ENCODE measurements around the gene TMEM181. TPM values are rescaled to one million over a fixed set of nuclear protein-coding genes. Genes with fewer than 3 reads are reported as not detected.

TMEM181 gene
- total RNA-seq, 2 donors from 2014 or later: 17.6 to 20.4 TPM

- Mint-ChIP-seq H3K27ac (peak overlapping the region; percentile 96), H3K4me3 (peak overlapping the region; percentile 95), H3K27me3 (no peaks in the 10 kb centered on the region), H3K36me3 (ENCODE audit: low read depth) (peaks cover 3% of the 10 kb centered on the region), H3K4me1 (peaks cover 39% of the 10 kb centered on the region)
- DNase-seq: no peak
- H3K9me3 ChIP-seq (ENCODE audit: control insufficient read depth, low read length, poor library complexity, severe bottlenecking): no peaks in the 10 kb centered on the region
- no peak for ATAC-seq
Measured at GRCh38 chr6:158560836-158561320, 987 bp downstream of the TMEM181 start.

- no peak for ATAC-seq
- H3K4me1 Mint-ChIP-seq: peaks cover 44% of the 10 kb centered on the region
- H3K9me3 ChIP-seq (ENCODE audit: control insufficient read depth, low read length, poor library complexity, severe bottlenecking): no peaks in the 10 kb centered on the region
- H3K36me3 Mint-ChIP-seq (ENCODE audit: low read depth): peaks cover 7% of the 10 kb centered on the region
- peak overlapping the region; percentile 96 for H3K27ac Mint-ChIP-seq
- H3K4me3 Mint-ChIP-seq: peak overlapping the region; percentile 95
- DNase-seq: no peak
- no peaks in the 10 kb centered on the region for H3K27me3 Mint-ChIP-seq
Measured at GRCh38 chr6:158561321-158561884, 1.5 kb downstream of the TMEM181 start.

- no peaks in the 10 kb centered on the region for H3K9me3 ChIP-seq (ENCODE audit: control insufficient read depth, low read length, poor library complexity, severe bottlenecking)
- Mint-ChIP-seq H3K27ac (peak overlapping the region; percentile 67), H3K27me3 (no peaks in the 10 kb centered on the region), H3K4me1 (peaks cover 50% of the 10 kb centered on the region), H3K36me3 (ENCODE audit: low read depth) (peaks cover 7% of the 10 kb centered on the region), H3K4me3 (peak overlapping the region; percentile 95)
- no peak for DNase-seq
- no peak for ATAC-seq
Measured at GRCh38 chr6:158561938-158562337, 2.0 kb downstream of the TMEM181 start.

DNA sequence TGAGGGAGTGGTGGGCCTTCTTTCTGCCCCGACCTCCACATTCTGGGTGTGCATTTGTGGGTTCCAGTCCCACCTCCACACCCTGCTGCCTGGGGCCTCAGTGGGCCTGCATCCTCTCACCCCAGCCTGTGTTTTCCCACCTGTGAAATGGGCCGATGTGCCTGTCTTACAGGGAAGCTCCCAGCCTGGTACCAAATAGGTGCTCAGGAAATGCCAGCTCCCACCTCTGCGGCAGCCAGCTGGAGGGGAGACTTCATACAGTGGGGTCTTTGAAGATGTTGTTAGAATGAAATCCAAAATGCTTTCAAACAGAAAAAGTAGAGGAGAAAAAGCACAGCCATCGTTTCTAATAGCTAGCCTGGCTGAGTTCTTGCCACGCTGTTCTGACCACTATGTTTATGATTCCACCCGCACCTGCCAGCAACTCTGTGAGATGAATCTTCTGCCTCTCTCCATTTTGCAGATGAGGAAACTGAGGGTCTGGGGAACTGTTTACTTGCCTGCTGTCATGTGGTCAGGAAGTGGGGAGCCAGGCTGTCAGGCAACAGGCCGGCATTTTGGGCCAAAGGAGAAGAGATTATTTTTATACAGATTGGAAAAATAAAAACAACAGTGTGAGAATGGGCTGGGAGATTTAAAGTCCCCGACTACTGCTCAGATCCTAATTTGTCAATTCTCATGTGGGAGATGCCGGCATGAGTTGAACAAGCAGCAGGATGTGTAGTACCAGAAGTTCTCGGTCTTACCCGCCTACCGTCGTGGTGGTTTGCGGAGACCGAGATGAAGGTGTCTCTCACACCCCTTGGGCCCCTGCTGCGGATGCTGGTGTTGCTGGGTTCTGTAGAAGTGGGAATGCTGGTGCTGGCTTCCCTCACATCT, 4.6 kb downstream of the TMEM181 start:
- H3K36me3 Mint-ChIP-seq (ENCODE audit: low read depth): peaks cover 7% of the 10 kb centered on the region
- H3K4me1 Mint-ChIP-seq: peaks cover 68% of the 10 kb centered on the region
- H3K27me3 Mint-ChIP-seq: no peaks in the 10 kb centered on the region
- DNase-seq (no peak), ATAC-seq (peak; percentile 17)
- no peaks in the 10 kb centered on the region for H3K9me3 ChIP-seq (ENCODE audit: control insufficient read depth, low read length, poor library complexity, severe bottlenecking)
- H3K27ac Mint-ChIP-seq: peak overlapping the region; percentile 96
- H3K4me3 Mint-ChIP-seq: peak overlapping the region; percentile 74

- Mint-ChIP-seq H3K27me3 (no peaks in the 10 kb centered on the region), H3K36me3 (ENCODE audit: low read depth) (peaks cover 7% of the 10 kb centered on the region), H3K27ac (peak overlapping the region; percentile 96), H3K4me1 (peaks cover 72% of the 10 kb centered on the region), H3K4me3 (peak overlapping the region; percentile 19)
- peak; percentile 5 for ATAC-seq
- no peaks in the 10 kb centered on the region for H3K9me3 ChIP-seq (ENCODE audit: control insufficient read depth, low read length, poor library complexity, severe bottlenecking)
- DNase-seq: no peak
Measured at GRCh38 chr6:158565122-158565429, 5.2 kb downstream of the TMEM181 start.

DNA sequence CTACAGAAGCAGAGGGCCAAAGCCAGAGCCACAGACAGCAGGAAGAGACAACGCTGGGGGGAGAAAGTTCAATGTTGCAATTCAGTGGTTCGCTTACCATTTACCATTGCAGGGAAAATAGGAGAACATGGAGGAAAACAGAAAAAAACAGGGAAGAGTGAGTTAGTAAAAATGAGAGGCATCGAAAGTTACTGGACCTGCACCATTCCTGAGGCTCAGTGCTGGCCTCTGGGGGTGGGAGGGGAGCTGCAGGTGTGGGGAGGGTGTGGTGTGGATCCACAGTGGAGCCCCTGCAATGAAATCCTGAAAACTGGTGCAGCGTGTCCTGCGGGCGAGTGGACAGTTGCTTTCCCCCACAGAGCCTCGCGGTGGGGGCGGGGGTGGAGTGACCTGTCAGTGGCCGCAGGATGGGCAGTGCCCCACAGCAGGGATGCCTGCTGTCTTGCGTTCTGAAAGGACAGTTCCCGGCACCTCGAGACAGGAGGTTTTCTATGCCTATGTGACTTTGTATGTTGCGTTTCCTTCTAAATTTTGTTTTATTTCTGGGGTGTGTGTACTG, 5.7 kb downstream of the TMEM181 start:
- peak overlapping the region; percentile 76 for H3K4me3 Mint-ChIP-seq
- peaks cover 7% of the 10 kb centered on the region for H3K36me3 Mint-ChIP-seq (ENCODE audit: low read depth)
- H3K27me3 Mint-ChIP-seq: no peaks in the 10 kb centered on the region
- ATAC-seq (no peak), DNase-seq (no peak)
- peaks cover 74% of the 10 kb centered on the region for H3K4me1 Mint-ChIP-seq
- H3K27ac Mint-ChIP-seq: peak overlapping the region; percentile 96
- no peaks in the 10 kb centered on the region for H3K9me3 ChIP-seq (ENCODE audit: control insufficient read depth, low read length, poor library complexity, severe bottlenecking)

DNA sequence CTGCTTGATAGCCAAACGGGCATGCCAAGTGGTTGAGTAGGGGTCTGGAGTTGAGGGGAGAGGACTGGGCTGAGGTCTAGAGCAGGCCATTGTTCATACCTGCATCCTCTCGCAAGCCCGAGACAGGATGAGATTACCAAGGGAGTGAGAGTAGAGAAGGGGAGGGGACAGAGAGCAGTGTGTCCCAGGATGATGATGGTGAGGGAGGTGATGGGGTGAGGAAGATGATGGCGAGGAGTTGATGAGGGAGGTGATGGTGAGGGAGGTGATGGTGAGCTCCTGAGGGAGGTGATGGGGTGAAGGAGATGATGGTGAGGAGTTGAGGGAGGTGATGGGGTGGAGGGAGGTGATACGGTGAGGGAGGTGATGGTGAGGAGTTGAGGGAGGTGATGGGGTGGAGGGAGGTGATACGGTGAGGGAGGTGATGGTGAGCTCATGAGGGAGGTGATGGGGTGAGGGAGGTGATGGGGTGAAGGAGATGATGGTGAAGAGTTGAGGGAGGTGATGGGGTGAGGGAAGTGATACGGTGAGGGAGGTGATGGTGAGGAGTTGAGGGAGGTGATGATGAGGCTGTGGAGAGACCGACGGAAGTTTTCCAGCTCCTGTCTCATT, 6.4 kb downstream of the TMEM181 start:
- DNase-seq (no peak), ATAC-seq (no peak)
- H3K9me3 ChIP-seq (ENCODE audit: control insufficient read depth, low read length, poor library complexity, severe bottlenecking): no peaks in the 10 kb centered on the region
- Mint-ChIP-seq H3K4me1 (peaks cover 69% of the 10 kb centered on the region), H3K4me3 (peak overlapping the region; percentile 76), H3K27me3 (no peaks in the 10 kb centered on the region), H3K36me3 (ENCODE audit: low read depth) (peaks cover 5% of the 10 kb centered on the region), H3K27ac (peak overlapping the region; percentile 96)

DNA sequence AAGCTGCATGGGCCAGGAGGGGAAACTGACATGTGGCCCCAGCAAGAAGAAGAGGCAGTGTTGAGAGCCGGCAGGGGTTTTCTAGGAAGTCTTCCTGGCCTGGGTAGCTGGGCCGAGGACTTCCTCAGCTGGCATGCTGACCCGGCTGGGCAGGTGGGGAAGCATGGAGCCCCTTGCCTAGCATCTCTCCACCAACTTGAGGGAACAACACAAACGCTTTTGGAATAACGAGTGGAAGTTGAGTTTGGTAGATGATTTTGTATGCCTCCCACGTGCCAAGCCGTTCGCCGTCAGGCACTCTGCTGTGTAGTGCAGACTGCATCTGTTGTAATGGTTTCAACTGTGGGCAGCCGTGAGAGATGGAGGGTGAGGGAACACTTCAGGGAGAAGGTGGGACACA, 7.3 kb downstream of the TMEM181 start:
- Mint-ChIP-seq H3K4me3 (peak overlapping the region; percentile 92), H3K36me3 (ENCODE audit: low read depth) (peaks cover 5% of the 10 kb centered on the region), H3K4me1 (peaks cover 65% of the 10 kb centered on the region), H3K27ac (peak overlapping the region; percentile 96), H3K27me3 (no peaks in the 10 kb centered on the region)
- H3K9me3 ChIP-seq (ENCODE audit: control insufficient read depth, low read length, poor library complexity, severe bottlenecking): no peaks in the 10 kb centered on the region
- ATAC-seq (no peak), DNase-seq (no peak)

DNA sequence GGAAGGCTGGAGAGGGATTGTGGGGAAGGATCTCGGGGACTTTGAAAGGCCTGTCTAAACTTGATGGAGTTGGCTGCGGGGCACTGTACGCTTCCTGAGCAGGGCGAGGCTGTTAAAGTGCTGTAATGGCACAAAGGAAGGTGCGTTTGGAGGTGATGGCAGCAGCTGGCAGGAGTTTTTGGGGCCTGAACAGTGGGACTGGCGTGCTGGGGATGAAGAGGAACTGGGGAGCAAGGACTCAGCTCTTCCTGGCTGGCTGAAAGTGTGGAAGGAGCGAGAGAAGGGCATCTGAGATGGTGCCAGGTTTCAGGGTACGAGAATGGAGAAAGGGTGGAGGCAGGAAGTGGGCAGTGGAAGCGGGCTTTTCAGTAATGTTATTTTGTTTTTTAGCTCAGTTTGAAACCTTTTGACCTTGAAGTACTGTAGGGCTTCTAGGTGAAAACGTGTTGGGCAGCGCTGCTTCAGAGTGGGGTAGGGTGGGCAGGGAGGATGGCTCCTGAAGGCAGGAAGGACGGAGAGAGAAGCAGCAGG, 8.0 kb downstream of the TMEM181 start:
- peaks cover 65% of the 10 kb centered on the region for H3K4me1 Mint-ChIP-seq
- H3K27me3 Mint-ChIP-seq: no peaks in the 10 kb centered on the region
- ATAC-seq (peak; percentile 52), DNase-seq (no peak)
- H3K36me3 Mint-ChIP-seq (ENCODE audit: low read depth): peaks cover 7% of the 10 kb centered on the region
- H3K9me3 ChIP-seq (ENCODE audit: control insufficient read depth, low read length, poor library complexity, severe bottlenecking): no peaks in the 10 kb centered on the region
- H3K27ac Mint-ChIP-seq: peak overlapping the region; percentile 96
- peak overlapping the region; percentile 92 for H3K4me3 Mint-ChIP-seq

DNA sequence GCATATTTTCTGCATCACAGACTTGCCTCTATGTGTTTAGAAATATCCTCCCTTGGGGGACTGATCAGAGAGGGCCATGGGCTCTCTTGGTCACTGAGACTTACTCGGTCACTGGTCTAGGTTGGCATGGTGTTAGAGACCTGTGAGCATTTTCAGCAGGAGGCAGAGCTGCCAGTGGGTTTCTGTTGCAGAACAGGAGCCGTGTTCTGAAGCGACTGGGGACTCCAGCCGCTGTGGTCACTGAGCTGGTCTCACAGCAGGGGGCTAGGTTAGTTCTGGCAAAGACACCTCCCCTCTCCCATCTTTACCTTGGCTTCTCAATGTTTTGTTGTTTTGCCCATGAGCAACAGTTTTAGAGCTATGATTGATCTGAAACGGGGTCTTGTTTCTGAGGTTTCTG, 8.7 kb downstream of the TMEM181 start:
- no peak for ATAC-seq
- Mint-ChIP-seq H3K4me3 (peak overlapping the region; percentile 92), H3K27ac (peak overlapping the region; percentile 96), H3K27me3 (no peaks in the 10 kb centered on the region), H3K4me1 (peaks cover 68% of the 10 kb centered on the region), H3K36me3 (ENCODE audit: low read depth) (peaks cover 7% of the 10 kb centered on the region)
- no peaks in the 10 kb centered on the region for H3K9me3 ChIP-seq (ENCODE audit: control insufficient read depth, low read length, poor library complexity, severe bottlenecking)
- DNase-seq: no peak

DNA sequence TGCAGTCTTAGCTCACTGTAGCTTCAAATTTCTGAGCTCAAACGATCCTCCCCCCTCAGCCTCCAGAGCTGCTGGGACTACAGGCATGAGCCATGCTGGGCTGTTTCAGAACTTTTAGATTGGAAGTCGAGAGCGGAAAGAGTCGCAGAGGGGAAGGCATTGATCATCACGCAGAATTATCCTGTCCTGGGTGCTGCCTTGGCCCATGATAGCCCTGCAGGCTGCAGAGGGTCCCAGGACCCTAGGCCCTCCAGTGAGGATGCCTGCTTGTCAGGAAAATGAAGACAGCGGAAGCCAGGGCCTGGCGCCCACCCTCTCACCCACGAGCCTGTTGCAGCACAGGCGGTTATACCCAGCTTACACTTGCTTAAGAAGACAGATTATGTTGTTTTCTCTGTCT, 9.1 kb downstream of the TMEM181 start:
- Mint-ChIP-seq H3K27ac (peak overlapping the region; percentile 96), H3K4me3 (no peak overlapping the region), H3K27me3 (no peaks in the 10 kb centered on the region), H3K4me1 (peaks cover 69% of the 10 kb centered on the region), H3K36me3 (ENCODE audit: low read depth) (peaks cover 7% of the 10 kb centered on the region)
- no peak for DNase-seq
- H3K9me3 ChIP-seq (ENCODE audit: control insufficient read depth, low read length, poor library complexity, severe bottlenecking): no peaks in the 10 kb centered on the region
- no peak for ATAC-seq

DNA sequence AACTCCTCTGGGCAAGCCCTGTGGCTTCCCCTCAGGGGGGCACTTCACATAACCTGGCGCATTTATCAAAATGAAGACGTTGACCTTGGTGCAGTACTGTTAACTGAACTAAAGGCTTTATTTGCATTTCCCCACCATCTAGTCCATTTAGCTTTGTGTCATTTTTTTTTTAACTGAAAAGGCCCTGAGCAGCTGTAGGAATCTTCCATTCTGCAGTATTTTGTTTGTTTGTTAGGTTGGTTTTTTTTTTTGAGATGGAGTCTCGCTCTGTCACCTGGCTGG, 10.7 kb downstream of the TMEM181 start:
- no peak for DNase-seq
- peaks cover 9% of the 10 kb centered on the region for H3K36me3 Mint-ChIP-seq (ENCODE audit: low read depth)
- no peaks in the 10 kb centered on the region for H3K9me3 ChIP-seq (ENCODE audit: control insufficient read depth, low read length, poor library complexity, severe bottlenecking)
- H3K27ac Mint-ChIP-seq: peak overlapping the region; percentile 24
- H3K4me1 Mint-ChIP-seq: peaks cover 62% of the 10 kb centered on the region
- no peak for ATAC-seq
- no peaks in the 10 kb centered on the region for H3K27me3 Mint-ChIP-seq
- no peak overlapping the region for H3K4me3 Mint-ChIP-seq

Measured in T-helper 17 cell (primary cell).